Measurements from ENCODE around the gene EVPL. TPM values are rescaled to one million over a fixed set of nuclear protein-coding genes. Genes with fewer than 3 reads are reported as not detected.

Gene EVPL
- total and polyA plus RNA-seq, 10 of the 15 experiments (the other 5 are each of a cell fraction or from before 2014, with no cell fraction given) = 0.03 TPM; not detected in 9

- ChIA-PET SMC1A (ENCODE audit: uncharacterized antibody, unreplicated experiment) (interaction anchor here (0.9 kb wide), 1 partner anchor 10 kb away, joined by 3 read pairs; no protein-coding TSS in a partner anchor), RAD21 (ENCODE audit: unreplicated experiment) (no interaction called here), CTCF (interaction anchor here (1.8 kb wide), 1 partner anchor 42 kb away, joined by 4 read pairs; no protein-coding TSS in a partner anchor), POLR2A (no interaction called here)
- no peak overlapping the region for H3K9ac ChIP-seq (ENCODE audit: control insufficient read depth, insufficient read depth, low read length)
- peaks cover 20 to 36% of the 10 kb centered on the region in 2 experiments; a peak in 3 of 4 replicates for H3K36me3 ChIP-seq (ENCODE audit: control insufficient read depth in 2 of 2, insufficient read depth in 2 of 2, low read length in 1 of 2)
- TF ChIP-seq SIN3A (IDR thresholded peaks at IDR 0.05; ENCODE audit: low read depth, low read length) (no peak), RFX5 (IDR thresholded peaks at IDR 0.05; ENCODE audit: low read depth, low read length) (no peak), RBBP5 (conservative IDR thresholded peaks at IDR 0.05) (no peak), HCFC1 (IDR thresholded peaks at IDR 0.05; ENCODE audit: low read length) (no peak), TARDBP (IDR thresholded peaks at IDR 0.05; ENCODE audit: borderline replicate concordance) (no peak), RUNX3 (IDR thresholded peaks at IDR 0.05; ENCODE audit: low read length) (no peak), YBX1 (IDR thresholded peaks at IDR 0.05) (no peak)
- TF ChIP-seq, protein P1, sequence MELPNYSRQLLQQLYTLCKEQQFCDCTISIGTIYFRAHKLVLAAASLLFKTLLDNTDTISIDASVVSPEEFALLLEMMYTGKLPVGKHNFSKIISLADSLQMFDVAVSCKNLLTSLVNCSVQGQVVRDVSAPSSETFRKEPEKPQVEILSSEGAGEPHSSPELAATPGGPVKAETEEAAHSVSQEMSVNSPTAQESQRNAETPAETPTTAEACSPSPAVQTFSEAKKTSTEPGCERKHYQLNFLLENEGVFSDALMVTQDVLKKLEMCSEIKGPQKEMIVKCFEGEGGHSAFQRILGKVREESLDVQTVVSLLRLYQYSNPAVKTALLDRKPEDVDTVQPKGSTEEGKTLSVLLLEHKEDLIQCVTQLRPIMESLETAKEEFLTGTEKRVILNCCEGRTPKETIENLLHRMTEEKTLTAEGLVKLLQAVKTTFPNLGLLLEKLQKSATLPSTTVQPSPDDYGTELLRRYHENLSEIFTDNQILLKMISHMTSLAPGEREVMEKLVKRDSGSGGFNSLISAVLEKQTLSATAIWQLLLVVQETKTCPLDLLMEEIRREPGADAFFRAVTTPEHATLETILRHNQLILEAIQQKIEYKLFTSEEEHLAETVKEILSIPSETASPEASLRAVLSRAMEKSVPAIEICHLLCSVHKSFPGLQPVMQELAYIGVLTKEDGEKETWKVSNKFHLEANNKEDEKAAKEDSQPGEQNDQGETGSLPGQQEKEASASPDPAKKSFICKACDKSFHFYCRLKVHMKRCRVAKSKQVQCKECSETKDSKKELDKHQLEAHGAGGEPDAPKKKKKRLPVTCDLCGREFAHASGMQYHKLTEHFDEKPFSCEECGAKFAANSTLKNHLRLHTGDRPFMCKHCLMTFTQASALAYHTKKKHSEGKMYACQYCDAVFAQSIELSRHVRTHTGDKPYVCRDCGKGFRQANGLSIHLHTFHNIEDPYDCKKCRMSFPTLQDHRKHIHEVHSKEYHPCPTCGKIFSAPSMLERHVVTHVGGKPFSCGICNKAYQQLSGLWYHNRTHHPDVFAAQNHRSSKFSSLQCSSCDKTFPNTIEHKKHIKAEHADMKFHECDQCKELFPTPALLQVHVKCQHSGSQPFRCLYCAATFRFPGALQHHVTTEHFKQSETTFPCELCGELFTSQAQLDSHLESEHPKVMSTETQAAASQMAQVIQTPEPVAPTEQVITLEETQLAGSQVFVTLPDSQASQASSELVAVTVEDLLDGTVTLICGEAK (IDR thresholded peaks at IDR 0.05; ENCODE audit: borderline replicate concordance) = no peak
- TF ChIP-seq, protein P2, sequence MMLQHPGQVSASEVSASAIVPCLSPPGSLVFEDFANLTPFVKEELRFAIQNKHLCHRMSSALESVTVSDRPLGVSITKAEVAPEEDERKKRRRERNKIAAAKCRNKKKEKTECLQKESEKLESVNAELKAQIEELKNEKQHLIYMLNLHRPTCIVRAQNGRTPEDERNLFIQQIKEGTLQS (IDR thresholded peaks at IDR 0.05; ENCODE audit: borderline replicate concordance, extremely low read depth, low read depth, low read length) = no peak
- 94% methylated on average over 4 of the region's 4 CpGs for WGBS (ENCODE audit: insufficient coverage, insufficient replicate concordance, low lambda C conversion rate, missing lambda C conversion rate)
- no peak overlapping the region for H3K4me2 ChIP-seq (ENCODE audit: control insufficient read depth, insufficient read depth)
- no peak overlapping the region for H3K4me3 ChIP-seq
- no peak overlapping the region for H2AFZ ChIP-seq (ENCODE audit: control insufficient read depth, low read depth, low read length)
- H3K27ac ChIP-seq (ENCODE audit: control insufficient read depth, insufficient read depth) = no peak overlapping the region
- H4K20me1 ChIP-seq (ENCODE audit: control insufficient read depth, insufficient read depth) = no peaks in the 10 kb centered on the region
- no TSS peak for BruUV-seq (replicated peaks)
- FAIRE-seq (no peak), ATAC-seq (no peak), DNase-seq (ENCODE audit: low read depth, low spot score) (no peak)
- H3K27me3 ChIP-seq (replicated peaks in 1 of 2; ENCODE audit: control insufficient read depth in 2 of 2, insufficient read depth in 2 of 2, low read length in 1 of 2) = no peaks in the 10 kb centered on the region
- H3K79me2 ChIP-seq (ENCODE audit: control insufficient read depth, insufficient read depth, low read length) = no peaks in the 10 kb centered on the region
- in situ Hi-C loops (cut with MboI) (no loop called here), intact Hi-C loops (cut with micrococcal nuclease; ENCODE audit: unreplicated experiment) (no loop called here)
- no peaks in the 10 kb centered on the region for H3K4me1 ChIP-seq (ENCODE audit: control insufficient read depth, insufficient read depth, low read length)
- H3K9me3 ChIP-seq (replicated peaks; ENCODE audit: control insufficient read depth, insufficient read depth, low read length) = no peaks in the 10 kb centered on the region
Measured at GRCh38 chr17:76054112-76054476, 27.0 kb upstream of the EVPL start.

Data from GM12878 (cell line).